Measurements from ENCODE around the gene CDH10.

The CDH10 gene

DNA sequence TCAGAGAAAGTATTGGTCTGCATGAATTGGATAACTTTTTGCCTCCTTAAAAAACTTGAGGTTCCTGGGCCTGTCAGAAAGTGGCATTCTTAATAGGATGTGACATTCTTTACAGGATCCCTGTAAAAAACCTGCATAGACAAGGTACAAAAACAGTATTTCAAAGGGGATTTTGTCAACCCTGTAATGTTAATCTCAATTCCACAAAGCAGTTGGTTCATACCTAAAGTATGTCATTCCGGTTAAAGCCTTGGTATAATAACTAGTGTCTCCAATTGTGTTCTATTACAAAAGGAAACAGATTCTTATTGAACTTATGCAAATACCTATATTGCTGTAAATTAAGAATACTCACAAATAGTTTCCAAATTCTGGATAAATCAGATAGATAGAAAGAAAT is 169.7 kb downstream of the CDH10 start:
- DNase-seq = no peak

DNA sequence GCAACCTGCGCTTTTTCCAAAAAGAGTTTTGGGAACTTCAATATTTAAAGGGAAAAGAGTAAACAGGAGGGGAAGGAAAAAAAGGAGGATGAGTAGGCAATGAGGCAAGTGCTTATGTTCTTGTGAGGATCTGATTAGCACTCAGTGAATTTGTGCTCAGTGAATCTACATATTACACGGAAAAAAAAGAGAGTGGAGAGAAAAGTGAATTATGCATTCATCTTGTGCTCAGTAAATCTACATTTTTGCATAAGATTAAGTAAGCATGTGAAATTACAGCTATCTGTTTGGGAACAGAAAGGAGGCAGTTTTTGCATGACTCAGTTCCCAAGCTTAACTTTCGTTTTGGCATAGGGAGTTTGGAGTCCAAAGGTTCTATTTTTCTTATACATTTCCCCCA is 170.1 kb downstream of the CDH10 start:
- DNase-seq = no peak

DNA sequence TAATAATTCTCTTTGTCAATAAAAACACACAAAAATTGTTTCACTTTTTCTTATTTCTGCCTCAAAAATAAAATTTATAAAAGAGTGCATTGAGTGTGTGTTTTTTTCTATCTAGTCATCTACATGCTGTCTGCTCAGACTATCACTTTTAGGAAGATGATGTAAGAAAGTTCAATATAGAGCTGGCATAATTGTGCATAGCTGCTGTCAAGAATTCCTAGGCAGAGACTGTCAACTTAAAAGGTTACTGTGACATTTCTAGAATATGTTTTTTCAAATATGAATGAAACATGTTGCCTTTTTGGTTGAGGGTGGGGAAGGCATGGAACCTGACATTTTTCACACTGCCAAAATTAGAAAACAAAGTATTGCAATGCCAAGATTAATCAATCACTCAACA is 172.3 kb downstream of the CDH10 start:
- no peak for DNase-seq

DNA sequence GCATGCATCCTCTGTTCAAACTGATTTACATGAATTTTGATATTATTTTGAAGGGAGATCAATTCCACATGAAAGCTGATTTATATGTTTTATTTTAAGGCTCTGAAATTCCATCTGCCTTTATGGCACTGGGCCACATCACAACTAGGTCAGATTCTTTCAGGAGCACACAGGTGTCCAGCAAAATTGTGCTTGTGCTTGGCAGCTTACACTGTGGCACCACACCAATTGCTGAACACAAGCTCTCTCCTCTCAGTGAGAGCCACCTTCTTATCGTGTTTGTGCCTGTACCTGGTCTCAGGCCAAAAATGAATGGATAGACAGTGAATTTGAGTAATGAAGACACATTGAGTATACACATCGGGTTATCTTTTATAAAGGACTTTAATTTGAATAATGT is 200.4 kb downstream of the CDH10 start:
- DNase-seq = no peak

DNA sequence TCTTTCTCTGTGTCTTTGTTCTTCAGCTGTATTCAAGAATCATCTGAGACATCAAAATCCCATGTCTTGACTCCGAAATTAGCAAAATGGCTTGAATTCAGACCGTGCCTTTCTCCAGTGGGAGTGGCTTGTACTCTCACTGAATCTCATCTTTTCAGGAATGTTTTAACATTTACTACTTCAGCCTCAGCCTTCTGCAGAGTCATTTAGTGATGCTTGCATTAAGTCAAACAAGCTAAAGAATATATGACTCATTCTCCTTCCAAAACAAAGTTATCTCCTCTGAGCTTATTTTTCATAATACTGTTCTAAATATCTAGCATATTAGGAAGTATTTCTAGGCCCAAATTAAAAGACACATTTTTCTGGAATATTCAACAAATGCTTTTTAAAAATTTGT is 205.3 kb downstream of the CDH10 start:
- DNase-seq = no peak

All from stimulated activated naive CD4-positive, alpha-beta T cell treated with Interleukin-2 at 50 U/mL for 16 hours (primary cell).